ENCODE results near the gene FPR3. TPM values are rescaled to one million over a fixed set of nuclear protein-coding genes. Genes with fewer than 3 reads are reported as not detected.
A peak's percentile ranks its signal among the peaks of the same experiment; 100 is the strongest.

The FPR3 gene
- total RNA-seq, 2 donors from 2014 or later, result 11.1 to 18.0 TPM

DNA sequence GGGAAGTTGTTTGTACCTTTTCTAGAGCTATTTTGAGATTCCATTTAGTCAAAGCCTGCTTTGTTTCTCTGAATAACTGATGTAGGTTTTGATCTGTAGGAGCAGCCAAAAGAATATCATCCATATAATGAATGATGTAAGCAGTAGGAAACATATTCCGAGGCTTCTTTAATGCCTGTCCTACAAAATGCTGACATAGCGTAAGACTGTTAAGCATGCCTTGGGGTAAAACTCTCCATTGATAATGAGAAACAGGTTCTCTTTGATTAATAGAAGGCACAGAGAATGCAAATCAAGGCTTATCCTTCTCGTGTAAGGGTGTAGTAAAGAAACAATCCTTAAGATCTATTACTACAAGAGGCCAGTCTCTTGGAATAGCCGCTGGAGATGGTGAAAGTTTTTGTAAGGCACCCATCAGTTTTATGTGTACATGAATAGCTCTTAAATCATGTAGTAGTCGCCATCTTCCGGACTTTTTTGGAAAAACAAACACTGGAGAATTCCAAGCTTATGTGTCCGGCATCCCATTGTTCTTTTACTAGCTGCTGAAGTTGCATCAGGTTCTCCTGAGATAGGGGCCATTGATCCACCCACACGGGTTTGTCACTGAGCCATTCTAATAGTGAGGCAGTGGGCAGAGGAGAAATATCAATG, 13.5 kb downstream of the FPR3 start:
- ATAC-seq (ENCODE audit: insufficient number of reproducible peaks, low FRiP score, low read depth) (no peak), DNase-seq (ENCODE audit: low spot score) (no peak)

DNA sequence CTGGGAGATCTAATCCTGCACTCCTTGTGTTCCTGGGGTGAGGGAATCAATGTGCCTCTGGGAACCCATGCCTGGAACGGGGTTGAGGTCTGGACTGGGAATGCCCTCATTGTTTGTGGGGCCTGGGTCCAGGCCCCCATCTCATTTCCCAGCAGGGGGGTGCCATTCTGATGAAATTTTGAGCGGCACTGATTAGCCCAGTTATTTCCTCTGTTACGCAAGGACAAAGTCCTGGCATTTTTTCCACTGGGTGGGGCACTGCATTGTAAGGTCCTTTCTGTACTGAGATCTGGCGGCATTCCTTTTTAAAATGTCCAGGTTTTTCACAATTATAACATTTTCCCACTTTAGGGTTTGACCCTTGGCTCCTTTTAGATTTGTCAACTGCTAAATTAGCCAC, 14.8 kb downstream of the FPR3 start:
- no peak overlapping the region for H3K27ac ChIP-seq
- no peak for ATAC-seq (ENCODE audit: insufficient number of reproducible peaks, low FRiP score, low read depth)

More for the DNA sequence above, 13.5 kb downstream of the FPR3 start:
- H3K4me3 ChIP-seq, result no peak overlapping the region
- H3K27ac ChIP-seq, result no peak overlapping the region
- H3K4me1 ChIP-seq (ENCODE audit: control insufficient read depth in 1 of 2, low read depth in 2 of 2), result no peaks in the 10 kb centered on the region
- H3K36me3 ChIP-seq, result no peaks in the 10 kb centered on the region
- TF ChIP-seq, protein P1, sequence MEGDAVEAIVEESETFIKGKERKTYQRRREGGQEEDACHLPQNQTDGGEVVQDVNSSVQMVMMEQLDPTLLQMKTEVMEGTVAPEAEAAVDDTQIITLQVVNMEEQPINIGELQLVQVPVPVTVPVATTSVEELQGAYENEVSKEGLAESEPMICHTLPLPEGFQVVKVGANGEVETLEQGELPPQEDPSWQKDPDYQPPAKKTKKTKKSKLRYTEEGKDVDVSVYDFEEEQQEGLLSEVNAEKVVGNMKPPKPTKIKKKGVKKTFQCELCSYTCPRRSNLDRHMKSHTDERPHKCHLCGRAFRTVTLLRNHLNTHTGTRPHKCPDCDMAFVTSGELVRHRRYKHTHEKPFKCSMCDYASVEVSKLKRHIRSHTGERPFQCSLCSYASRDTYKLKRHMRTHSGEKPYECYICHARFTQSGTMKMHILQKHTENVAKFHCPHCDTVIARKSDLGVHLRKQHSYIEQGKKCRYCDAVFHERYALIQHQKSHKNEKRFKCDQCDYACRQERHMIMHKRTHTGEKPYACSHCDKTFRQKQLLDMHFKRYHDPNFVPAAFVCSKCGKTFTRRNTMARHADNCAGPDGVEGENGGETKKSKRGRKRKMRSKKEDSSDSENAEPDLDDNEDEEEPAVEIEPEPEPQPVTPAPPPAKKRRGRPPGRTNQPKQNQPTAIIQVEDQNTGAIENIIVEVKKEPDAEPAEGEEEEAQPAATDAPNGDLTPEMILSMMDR (IDR thresholded peaks at IDR 0.05), result no peak
- no peaks in the 10 kb centered on the region for H3K9me3 ChIP-seq
- H3K27me3 ChIP-seq (replicated peaks; ENCODE audit: insufficient read depth), result no peaks in the 10 kb centered on the region

DNA sequence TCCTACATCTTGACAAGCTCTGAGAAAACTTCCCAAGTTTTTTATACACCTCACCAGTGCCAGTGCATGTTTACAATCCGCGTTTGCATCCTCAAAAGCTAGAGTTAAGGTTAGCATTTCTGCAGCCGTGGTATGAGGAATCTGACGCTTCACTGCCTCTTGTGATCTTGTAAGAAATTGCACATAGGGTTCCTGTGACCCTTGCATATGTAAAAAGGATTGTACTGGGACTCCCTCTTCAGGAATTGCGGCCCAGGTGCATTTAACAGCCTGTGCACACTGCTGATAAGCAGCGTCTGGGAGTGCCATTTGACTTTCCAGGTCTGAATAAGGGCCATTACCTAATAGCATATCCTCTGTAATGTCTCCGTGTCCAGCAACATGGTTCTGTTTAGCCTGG, 15.3 kb downstream of the FPR3 start:
- no peaks in the 10 kb centered on the region for H3K36me3 ChIP-seq
- DNase-seq (ENCODE audit: low spot score) (no peak), ATAC-seq (ENCODE audit: insufficient number of reproducible peaks, low FRiP score, low read depth) (no peak)
- TF ChIP-seq, protein P1 (IDR thresholded peaks at IDR 0.05), result no peak
- no peaks in the 10 kb centered on the region for H3K4me1 ChIP-seq (ENCODE audit: control insufficient read depth in 1 of 2, low read depth in 2 of 2)
- H3K27ac ChIP-seq, result no peak overlapping the region
- H3K9me3 ChIP-seq, result no peaks in the 10 kb centered on the region
- no peaks in the 10 kb centered on the region for H3K27me3 ChIP-seq (replicated peaks; ENCODE audit: insufficient read depth)
- H3K4me3 ChIP-seq, result no peak overlapping the region

More for the DNA sequence above, 14.8 kb downstream of the FPR3 start:
- Histone ChIP-seq H3K36me3 (no peaks in the 10 kb centered on the region), H3K9me3 (no peaks in the 10 kb centered on the region), H3K4me3 (no peak overlapping the region), H3K4me1 (ENCODE audit: control insufficient read depth in 1 of 2, low read depth in 2 of 2) (no peaks in the 10 kb centered on the region), H3K27me3 (replicated peaks; ENCODE audit: insufficient read depth) (no peaks in the 10 kb centered on the region)
- DNase-seq (ENCODE audit: low spot score), result no peak
- TF ChIP-seq, protein P1 (IDR thresholded peaks at IDR 0.05), result no peak

DNA sequence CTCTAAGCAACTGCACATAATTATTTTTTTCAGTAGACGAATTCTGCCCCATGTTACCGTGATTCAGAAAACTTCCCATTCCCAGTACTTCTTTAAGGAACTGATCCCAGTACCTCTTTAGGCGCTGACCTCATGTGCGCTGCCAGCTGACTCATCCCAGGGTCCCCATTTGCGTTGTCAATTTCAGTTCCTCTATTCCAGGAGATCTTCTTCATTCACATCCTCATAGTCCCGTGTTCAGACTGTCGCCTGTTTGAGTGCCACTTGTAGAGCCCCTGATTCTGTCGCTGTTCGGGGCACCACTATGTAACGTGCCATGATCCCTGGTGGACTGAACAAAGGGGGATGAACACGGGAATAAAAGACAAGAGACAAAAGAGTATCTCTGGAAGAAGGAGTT, 16.4 kb downstream of the FPR3 start:
- Histone ChIP-seq H3K27ac (peak overlapping the region in 1 of 2 donors; percentile 40), H3K36me3 (no peaks in the 10 kb centered on the region), H3K4me3 (peak overlapping the region; percentile 30), H3K27me3 (replicated peaks; ENCODE audit: insufficient read depth) (no peaks in the 10 kb centered on the region), H3K4me1 (ENCODE audit: control insufficient read depth in 1 of 2, low read depth in 2 of 2) (no peaks in the 10 kb centered on the region), H3K9me3 (no peaks in the 10 kb centered on the region)
- no peak for DNase-seq (ENCODE audit: low spot score)
- no peak for ATAC-seq (ENCODE audit: insufficient number of reproducible peaks, low FRiP score, low read depth)
- TF ChIP-seq, protein P1 (IDR thresholded peaks at IDR 0.05), result no peak

DNA sequence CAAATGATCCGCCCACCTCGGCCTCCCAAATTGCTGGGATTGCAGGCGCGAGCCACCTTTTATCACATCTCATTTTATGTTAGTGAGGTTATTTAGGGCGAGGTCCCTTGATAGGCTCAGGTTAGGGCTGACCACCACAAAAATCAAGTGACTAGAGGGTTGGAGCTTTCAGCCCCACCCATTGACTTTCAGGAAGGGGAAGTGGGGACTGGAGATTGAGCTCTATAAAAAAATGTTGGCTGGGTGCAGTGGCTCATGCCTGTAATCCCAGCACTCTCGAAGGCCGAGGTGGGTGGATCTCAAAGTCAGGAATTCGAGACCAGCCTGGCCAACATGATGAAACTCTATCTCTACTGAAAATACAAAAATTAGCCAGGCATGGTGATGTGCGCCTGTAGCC, 20.1 kb downstream of the FPR3 start:
- no peaks in the 10 kb centered on the region for H3K9me3 ChIP-seq
- DNase-seq (ENCODE audit: low spot score), result no peak
- H3K27ac ChIP-seq, result no peak overlapping the region
- TF ChIP-seq, protein P1 (IDR thresholded peaks at IDR 0.05), result no peak
- no peak overlapping the region for H3K4me3 ChIP-seq
- no peaks in the 10 kb centered on the region for H3K36me3 ChIP-seq
- peaks cover 9 to 11% of the 10 kb centered on the region in 2 donors for H3K4me1 ChIP-seq (ENCODE audit: control insufficient read depth in 1 of 2, low read depth in 2 of 2)
- no peak for ATAC-seq (ENCODE audit: insufficient number of reproducible peaks, low FRiP score, low read depth)
- H3K27me3 ChIP-seq (replicated peaks; ENCODE audit: insufficient read depth), result no peaks in the 10 kb centered on the region
